SK-MEL-5 (cell line): ENCODE measurements around the gene UBP1. TPM values are rescaled to one million over a fixed set of nuclear protein-coding genes. Genes with fewer than 3 reads are reported as not detected.
"Not testable (repeated sequence)": the region's sequence is repeated elsewhere in the genome, so short reads cannot be mapped to it uniquely, and the experiment has no call there.

Source experiments
- DNase-seq: peaks from one replicate; pipeline ENCODE4 v3.0.0-alpha.2; 2016; ENCODE audit warnings: low read depth, low spot score
- in situ Hi-C: cut with HindIII; loops from 2 replicates; pipeline ENCODE4 v1.10.0; 2016; ENCODE audit warnings: low sequenced_read_pairs, high pct_unique_total_duplicates, low pct_unique_long_range_greater_than_20kb
- small RNA-seq, 2 experiments: library from RNA; depleted of rRNA; stranded (forward); fragments of <200 nt; gene quantifications; one replicate each; pipeline ENCODE3, GENCODE V24; 2014
- total RNA-seq: library from RNA; depleted of rRNA; stranded (reverse); fragments of >200 nt; shearing (Covaris generic); gene quantifications from 2 replicates; pipeline ENCODE4 v1.2.3, GENCODE V29; 2014; rRNA removed

The UBP1 gene
- total RNA-seq, 1 experiment from 2014 or later, result 29.1 TPM

GRCh38 chr3:33364531-33365128, 75.6 kb downstream of the UBP1 start:
- no peak for DNase-seq
- in situ Hi-C loops, result no loop called here

DNA sequence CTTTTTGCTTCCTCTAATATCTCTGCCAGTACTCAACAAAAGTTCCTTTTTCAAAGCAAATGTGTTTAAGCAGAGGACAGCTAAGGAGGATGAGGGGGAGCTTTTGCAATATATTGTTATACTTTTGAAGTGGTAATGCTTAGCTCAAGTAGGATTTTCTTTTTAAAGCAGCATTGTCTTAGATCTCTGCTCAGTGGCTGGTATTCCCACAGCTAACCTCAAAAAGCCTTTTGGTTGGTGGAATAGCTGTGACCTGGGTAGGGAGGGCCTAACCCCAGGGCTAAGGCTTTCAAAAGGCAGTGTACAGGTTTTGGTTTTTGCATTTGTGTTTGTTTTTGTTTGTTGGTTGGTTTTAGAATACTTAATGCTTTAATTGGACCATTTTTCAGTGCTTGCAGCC, 76.1 kb downstream of the UBP1 start:
- in situ Hi-C loops, result no loop called here
- DNase-seq, result no peak

- in situ Hi-C loops, result no loop called here
- DNase-seq, result no peak
Observed at GRCh38 chr3:33363113-33363800, 76.9 kb downstream of the UBP1 start.

DNA sequence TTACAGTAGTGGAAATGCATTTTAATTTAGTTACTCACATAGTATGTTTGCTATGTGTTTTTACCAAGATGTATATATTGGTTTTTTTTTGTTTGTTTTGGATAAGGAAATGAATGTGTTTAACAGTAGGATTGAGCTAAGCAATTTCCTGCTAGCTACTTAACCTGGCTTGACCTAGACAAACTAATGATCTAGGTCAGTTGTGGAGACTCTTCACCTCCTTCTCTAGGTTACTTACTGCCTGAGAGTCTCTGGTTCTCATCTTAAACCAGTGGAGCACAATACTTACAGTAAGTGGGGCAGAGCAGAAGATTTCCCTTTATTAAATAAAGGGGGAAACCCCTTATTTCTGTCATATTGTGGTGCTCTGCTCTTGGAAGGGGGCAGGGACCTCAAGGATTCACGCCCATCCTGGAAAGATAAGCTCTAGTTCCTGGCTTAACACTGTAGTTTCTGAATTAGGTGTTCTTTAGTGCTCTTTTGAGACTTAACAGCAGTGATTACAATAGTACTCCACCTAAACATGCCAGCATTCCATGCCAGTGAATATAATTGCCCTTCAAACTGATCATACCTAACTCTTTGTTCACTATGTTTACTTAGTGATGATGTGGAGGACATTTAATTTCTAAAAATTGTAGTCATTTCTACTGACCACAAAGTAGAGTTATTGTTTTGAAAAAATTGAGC, 79.9 kb downstream of the UBP1 start:
- no peak for DNase-seq

DNA sequence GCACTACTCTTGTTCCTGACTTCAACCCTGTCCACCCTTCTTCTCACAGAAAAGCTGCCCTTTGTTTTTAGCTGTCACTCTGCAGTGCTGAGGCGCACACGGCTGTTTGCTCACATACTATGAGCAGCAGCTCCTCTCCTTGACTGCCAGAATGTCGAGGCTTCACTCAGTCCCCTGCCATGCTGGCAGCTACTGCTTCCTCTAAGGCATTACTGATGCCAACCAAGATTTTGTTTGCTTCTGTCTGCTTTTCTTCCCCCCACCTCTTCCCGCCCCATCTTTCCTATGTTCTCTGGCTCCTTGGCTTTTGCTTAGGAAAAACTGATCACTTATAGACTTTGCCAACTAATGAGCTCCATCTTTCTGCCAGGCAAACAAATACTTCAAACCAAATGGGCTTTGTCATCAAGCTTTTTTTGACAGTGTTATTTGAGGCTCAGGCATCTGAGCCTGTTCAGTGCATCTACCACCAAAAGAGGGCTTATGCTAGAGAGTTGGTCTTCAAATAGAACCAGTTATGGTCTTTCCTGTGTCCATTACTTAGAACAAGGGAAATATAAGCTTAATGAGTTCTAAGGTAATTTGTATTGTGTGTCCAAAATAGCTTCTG, 81.9 kb downstream of the UBP1 start:
- in situ Hi-C loops, result no loop called here
- DNase-seq, result no peak

More for the DNA sequence above, 79.9 kb downstream of the UBP1 start:
- in situ Hi-C loops, result no loop called here

GRCh38 chr3:33355611-33356010, 84.6 kb downstream of the UBP1 start:
- DNase-seq, result no peak
- in situ Hi-C loops, result no loop called here

DNA sequence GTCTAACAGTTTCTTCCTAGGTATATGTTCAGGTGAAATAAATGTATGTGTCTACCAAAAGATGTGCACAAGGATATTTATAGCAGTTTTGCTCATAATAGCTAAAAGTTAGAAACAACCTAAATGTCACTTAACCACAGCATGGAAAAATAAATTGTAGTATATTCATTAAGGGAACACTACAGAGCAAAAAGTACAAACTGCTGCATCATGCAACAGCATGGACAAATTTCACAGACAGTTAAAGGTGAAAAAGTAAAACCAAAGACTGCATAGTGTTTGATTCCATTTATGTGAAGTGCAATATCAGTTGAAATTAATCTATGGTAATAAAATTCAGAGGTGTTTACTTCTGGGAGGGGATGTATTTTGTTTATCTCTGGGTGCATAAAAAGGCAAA, 100.4 kb downstream of the UBP1 start:
- in situ Hi-C loops, result no loop called here
- DNase-seq, result no peak

DNA sequence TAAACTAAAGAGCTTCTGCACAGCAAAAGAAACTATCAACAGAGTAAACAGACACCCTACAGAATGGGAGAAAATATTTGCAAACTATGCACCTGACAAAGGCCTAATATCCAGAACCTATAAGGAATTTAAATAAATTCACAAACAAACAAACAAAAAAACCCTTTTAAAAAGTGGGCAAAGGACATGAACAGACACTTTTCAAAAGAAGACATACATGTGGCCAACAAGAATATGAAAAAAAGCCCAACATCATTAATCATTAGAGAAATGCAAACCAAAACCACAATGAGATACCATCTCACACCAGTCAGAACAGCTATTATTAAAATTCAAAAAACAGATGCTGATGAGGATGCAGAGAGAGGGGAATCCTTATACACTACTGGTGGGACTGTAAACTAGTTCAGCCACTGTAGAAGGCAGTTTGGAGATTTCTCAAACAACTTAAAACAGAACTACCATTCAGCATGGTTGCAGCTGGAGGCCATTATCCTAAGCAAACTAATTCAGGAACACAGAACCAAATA, 101.2 kb downstream of the UBP1 start:
- DNase-seq, in situ Hi-C loops: not testable (repeated sequence)

Small RNA genes within 50 kb of the gene (small RNA-seq; reads per million reads assigned to genes)
- 0 reads per million in 2 experiments for gene RNU7-110P

Other genes with a start within 250 kb of the UBP1 start
- 2.2 and 3.0 TPM in 2 replicates for gene SUSD5, start 221.6 kb downstream of the UBP1 start, total RNA-seq
- gene FBXL2, start 163.0 kb downstream of the UBP1 start, total RNA-seq, result 8.8 and 9.7 TPM in 2 replicates